Measurements from ENCODE around the gene ZC3H12C. TPM values are rescaled to one million over a fixed set of nuclear protein-coding genes. Genes with fewer than 3 reads are reported as not detected.

ZC3H12C gene
- total RNA-seq, 3 donors from 2014 or later: 10.2 to 19.8 (median 13.2) TPM

DNA sequence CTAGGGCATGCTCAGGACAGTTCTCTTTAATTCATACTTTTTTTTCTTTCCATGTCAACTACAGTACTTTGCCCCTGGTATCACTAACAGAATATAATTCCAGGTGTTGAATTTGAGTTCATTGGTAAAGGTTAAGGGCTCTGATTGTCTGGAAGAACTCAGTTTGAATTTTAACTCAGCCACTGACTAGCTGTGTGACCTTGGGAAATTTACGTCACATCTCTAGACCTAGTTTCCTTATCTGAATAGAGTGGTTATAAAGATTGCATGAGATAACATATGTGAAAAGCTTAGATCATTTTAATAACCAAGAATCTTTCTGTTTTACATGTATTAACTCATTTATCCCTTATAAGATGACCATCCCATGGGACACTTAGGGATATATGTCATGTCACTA, 15.8 kb upstream of the ZC3H12C start:
- Histone ChIP-seq H3K4me1 (no peaks in the 10 kb centered on the region), H3K27ac (no peak overlapping the region), H3K4me3 (no peak overlapping the region), H3K36me3 (no peaks in the 10 kb centered on the region), H3K9me3 (peaks cover 0 to 7% of the 10 kb centered on the region in 2 donors), H3K27me3 (no peaks in the 10 kb centered on the region)
- DNase-seq (ENCODE audit: low spot score in 2 of 2): no peak
- intact Hi-C loops (cut with DNase I; ENCODE audit: low total_unique reads): no loop called here
- TF ChIP-seq, protein P1, sequence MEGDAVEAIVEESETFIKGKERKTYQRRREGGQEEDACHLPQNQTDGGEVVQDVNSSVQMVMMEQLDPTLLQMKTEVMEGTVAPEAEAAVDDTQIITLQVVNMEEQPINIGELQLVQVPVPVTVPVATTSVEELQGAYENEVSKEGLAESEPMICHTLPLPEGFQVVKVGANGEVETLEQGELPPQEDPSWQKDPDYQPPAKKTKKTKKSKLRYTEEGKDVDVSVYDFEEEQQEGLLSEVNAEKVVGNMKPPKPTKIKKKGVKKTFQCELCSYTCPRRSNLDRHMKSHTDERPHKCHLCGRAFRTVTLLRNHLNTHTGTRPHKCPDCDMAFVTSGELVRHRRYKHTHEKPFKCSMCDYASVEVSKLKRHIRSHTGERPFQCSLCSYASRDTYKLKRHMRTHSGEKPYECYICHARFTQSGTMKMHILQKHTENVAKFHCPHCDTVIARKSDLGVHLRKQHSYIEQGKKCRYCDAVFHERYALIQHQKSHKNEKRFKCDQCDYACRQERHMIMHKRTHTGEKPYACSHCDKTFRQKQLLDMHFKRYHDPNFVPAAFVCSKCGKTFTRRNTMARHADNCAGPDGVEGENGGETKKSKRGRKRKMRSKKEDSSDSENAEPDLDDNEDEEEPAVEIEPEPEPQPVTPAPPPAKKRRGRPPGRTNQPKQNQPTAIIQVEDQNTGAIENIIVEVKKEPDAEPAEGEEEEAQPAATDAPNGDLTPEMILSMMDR (IDR thresholded peaks at IDR 0.05): no peak
- TF ChIP-seq POLR2A (IDR thresholded peaks at IDR 0.05) (no peak), POLR2AphosphoS5 (IDR thresholded peaks at IDR 0.05) (no peak)

DNA sequence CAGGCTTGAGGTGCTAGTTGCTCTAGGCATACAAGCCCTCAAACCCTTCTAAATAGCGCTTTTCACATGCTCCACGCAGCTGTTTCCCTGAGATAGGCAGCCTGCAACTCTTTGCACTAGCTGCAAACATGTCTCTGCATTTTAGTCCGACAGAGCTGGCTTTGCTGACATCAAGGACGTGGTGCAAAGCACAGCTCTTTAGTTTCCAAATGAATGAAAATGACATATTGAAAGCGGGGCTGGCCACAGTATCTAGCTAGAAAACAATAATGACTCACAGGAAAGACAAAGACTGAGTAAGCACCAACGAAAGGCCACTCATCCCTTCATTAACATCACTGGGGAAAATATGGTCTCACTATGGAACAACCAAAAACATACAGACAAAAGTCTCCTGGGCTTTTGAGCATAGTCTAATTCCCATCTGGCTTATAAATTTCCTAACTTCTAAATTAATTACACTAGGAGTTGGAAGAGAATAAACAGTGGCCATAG, 15.3 kb upstream of the ZC3H12C start:
- no peak overlapping the region for H3K27ac ChIP-seq
- intact Hi-C loops (cut with DNase I; ENCODE audit: low total_unique reads): no loop called here

DNA sequence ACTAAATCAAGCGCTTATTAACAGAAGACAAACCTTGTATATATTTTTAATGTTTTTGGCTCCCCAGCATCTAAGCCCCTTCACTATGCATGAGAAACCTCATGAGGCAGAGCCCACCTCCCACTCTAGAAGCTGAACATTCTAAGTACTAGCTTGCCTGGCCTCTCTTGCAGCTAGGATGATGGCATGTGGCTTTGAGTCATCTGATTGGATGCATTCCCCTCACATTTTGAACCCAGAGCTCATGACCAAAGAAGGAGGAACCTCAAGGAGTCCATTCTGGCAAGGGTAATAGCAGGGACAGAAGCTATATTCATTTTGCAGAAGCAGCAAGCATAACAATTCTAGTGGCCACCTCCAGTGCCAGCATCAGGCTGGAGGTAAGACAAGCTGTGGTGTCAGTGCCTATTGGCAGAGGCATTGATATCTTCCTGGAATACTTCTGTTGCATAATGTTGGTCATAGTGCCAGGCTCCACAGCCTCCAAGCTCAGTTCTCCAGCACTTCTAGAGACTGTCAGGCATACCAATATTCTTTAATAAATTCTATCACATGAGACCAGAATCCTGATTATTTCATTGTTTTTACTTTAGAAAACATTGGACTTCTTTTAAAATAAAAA, 14.2 kb upstream of the ZC3H12C start:
- no peak overlapping the region for H3K27ac ChIP-seq
- DNase-seq (ENCODE audit: low spot score in 2 of 2): no peak
- H3K27me3 ChIP-seq: no peaks in the 10 kb centered on the region
- no peak overlapping the region for H3K4me3 ChIP-seq
- intact Hi-C loops (cut with DNase I; ENCODE audit: low total_unique reads): no loop called here
- peaks cover 0 to 7% of the 10 kb centered on the region in 2 donors for H3K9me3 ChIP-seq
- TF ChIP-seq, protein P1 (IDR thresholded peaks at IDR 0.05): no peak
- TF ChIP-seq POLR2A (IDR thresholded peaks at IDR 0.05) (no peak), POLR2AphosphoS5 (IDR thresholded peaks at IDR 0.05) (no peak)
- no peaks in the 10 kb centered on the region for H3K4me1 ChIP-seq
- H3K36me3 ChIP-seq: no peaks in the 10 kb centered on the region

More for the DNA sequence above, 15.3 kb upstream of the ZC3H12C start:
- no peak for TF ChIP-seq POLR2A (IDR thresholded peaks at IDR 0.05)
- TF ChIP-seq, protein P1 (IDR thresholded peaks at IDR 0.05): no peak
- TF ChIP-seq POLR2AphosphoS5 (IDR thresholded peaks at IDR 0.05): no peak
- H3K36me3 ChIP-seq: no peaks in the 10 kb centered on the region
- H3K4me1 ChIP-seq: no peaks in the 10 kb centered on the region
- no peak overlapping the region for H3K4me3 ChIP-seq
- no peak for DNase-seq (ENCODE audit: low spot score in 2 of 2)
- H3K27me3 ChIP-seq: no peaks in the 10 kb centered on the region
- H3K9me3 ChIP-seq: peaks cover 0 to 7% of the 10 kb centered on the region in 2 donors

DNA sequence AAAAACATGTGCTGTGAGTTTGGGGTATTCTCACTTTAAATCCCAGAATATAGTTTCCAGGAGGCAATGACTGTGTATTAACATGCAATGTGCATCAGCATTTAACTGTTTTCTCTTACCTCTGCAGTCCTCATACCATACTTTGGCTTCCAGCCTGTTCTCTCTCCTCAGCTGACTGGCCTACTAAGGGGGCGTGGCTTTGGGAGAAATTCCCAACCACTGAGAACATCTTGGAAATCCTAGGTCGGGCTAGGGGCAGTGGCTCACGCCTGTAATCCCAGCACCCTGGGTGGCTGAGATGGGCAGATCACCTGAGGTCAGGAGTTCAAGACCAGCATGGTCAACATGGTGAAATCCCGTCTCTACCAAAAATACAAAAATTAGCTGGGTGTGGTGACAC, 13.5 kb upstream of the ZC3H12C start:
- intact Hi-C loops (cut with DNase I; ENCODE audit: low total_unique reads): no loop called here
- Histone ChIP-seq H3K9me3 (peaks cover 0 to 7% of the 10 kb centered on the region in 2 donors), H3K4me1 (no peaks in the 10 kb centered on the region), H3K27me3 (no peaks in the 10 kb centered on the region), H3K4me3 (no peak overlapping the region), H3K36me3 (no peaks in the 10 kb centered on the region), H3K27ac (no peak overlapping the region)
- DNase-seq (ENCODE audit: low spot score in 2 of 2): no peak
- TF ChIP-seq POLR2AphosphoS5 (IDR thresholded peaks at IDR 0.05) (no peak), POLR2A (IDR thresholded peaks at IDR 0.05) (no peak)
- TF ChIP-seq, protein P1 (IDR thresholded peaks at IDR 0.05): no peak

DNA sequence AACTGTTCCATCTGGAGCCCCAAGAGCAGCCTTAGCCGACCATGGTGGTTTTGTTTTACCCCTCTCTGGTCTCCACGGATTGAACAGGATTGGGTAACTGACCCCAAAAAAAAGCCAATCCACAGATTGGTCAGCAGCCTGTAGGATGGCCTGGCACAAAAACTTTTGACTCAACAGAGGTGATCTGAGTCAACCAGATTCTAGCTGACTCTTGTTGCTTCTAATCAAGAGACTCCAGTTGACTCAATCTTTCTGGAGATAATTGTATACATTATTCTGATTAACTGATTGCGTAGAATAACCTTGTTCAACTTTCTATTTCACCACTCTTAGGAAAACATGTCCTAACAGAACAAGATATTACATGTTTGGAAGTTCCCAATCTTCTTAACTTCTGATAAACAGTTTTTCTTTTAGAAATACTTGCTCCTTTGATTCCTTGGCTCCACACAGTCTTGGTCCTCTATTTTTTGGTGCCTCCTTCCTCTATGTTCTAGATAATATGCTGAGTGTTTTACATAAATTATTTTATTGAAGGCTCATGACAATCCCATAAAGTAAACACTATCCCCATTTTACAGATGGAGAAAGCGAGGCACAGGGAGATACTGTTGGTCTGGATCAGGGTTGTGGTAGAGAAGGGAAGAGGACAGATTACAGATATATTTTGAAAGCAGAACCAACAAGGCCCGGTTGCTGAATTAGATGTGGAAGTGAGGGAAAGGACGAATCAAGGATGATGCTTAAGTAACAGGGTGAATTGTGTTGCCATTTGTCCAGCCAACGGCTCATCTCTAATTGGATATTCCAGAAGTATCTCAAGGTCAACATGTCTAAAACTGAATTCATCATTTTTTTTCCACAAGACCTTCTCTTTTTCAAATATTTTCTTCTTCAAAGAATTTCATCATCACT, 11.5 kb upstream of the ZC3H12C start:
- Histone ChIP-seq H3K4me3 (no peak overlapping the region), H3K27ac (no peak overlapping the region), H3K36me3 (no peaks in the 10 kb centered on the region), H3K27me3 (no peaks in the 10 kb centered on the region), H3K4me1 (no peaks in the 10 kb centered on the region), H3K9me3 (peaks cover 0 to 7% of the 10 kb centered on the region in 2 donors)
- TF ChIP-seq POLR2A (IDR thresholded peaks at IDR 0.05): no peak
- TF ChIP-seq POLR2AphosphoS5 (IDR thresholded peaks at IDR 0.05): no peak
- TF ChIP-seq, protein P1 (IDR thresholded peaks at IDR 0.05): no peak
- intact Hi-C loops (cut with DNase I; ENCODE audit: low total_unique reads): no loop called here
- no peak for DNase-seq (ENCODE audit: low spot score in 2 of 2)
